Activated CD8-positive, alpha-beta T cell treated with anti-CD3 and anti-CD28 coated beads for 36 hours (primary cell): ENCODE data around the gene IRF2. TPM values are rescaled to one million over a fixed set of nuclear protein-coding genes. Genes with fewer than 3 reads are reported as not detected.

Source experiments
- ATAC-seq: fragments of 200-7000 bp; cut with Tn5 transposase; one replicate; pipeline ENCODE4 v1.10.0; 2021; ENCODE audit warnings: mild to moderate bottlenecking, moderate library complexity
- CTCF ChIA-PET: fragments of 350-600 bp; sonication (Branson Sonifier 250); formaldehyde crosslinking; loops from one replicate; lab custom pipeline; 2021; ENCODE audit warnings: antibody characterized with exemption; lab: Charles Lee
- POLR2A ChIA-PET: fragments of 350-600 bp; sonication (Branson Sonifier 250); formaldehyde crosslinking; loops from one replicate; lab custom pipeline; 2021; ENCODE audit warnings: antibody characterized with exemption; lab: Charles Lee
- DNase-seq: peaks from one replicate; pipeline ENCODE4 v3.0.0-alpha.2; 2020
- H3K27ac Mint-ChIP-seq: one replicate; pipeline ENCODE4 v1.8.0; 2021; ENCODE audit warnings: mild to moderate bottlenecking, mixed read lengths
- H3K27me3 Mint-ChIP-seq: one replicate; pipeline ENCODE4 v1.8.0; 2021; ENCODE audit warnings: mixed read lengths
- H3K36me3 Mint-ChIP-seq: one replicate; pipeline ENCODE4 v1.8.0; 2021; ENCODE audit warnings: low read depth, mixed read lengths
- H3K4me1 Mint-ChIP-seq: one replicate; pipeline ENCODE4 v1.8.0; 2021; ENCODE audit warnings: low read depth, mixed read lengths
- H3K4me3 Mint-ChIP-seq: one replicate; pipeline ENCODE4 v1.8.0; 2021; ENCODE audit warnings: mild to moderate bottlenecking, moderate library complexity, mixed read lengths
- H3K9me3 Mint-ChIP-seq: one replicate; pipeline ENCODE4 v1.8.0; 2021; ENCODE audit warnings: mixed read lengths
- intact Hi-C: fragments of 100-400 bp; cut with micrococcal nuclease; formaldehyde crosslinking; loops from one replicate; pipeline ENCODE4 v1.10.0; 2022
- total RNA-seq, 2 experiments: library from RNA; stranded (reverse); gene quantifications; one replicate each; pipeline ENCODE4 v1.2.3, GENCODE V29; 2021
- TF ChIP-seq, protein P1 (sequence below): fragments of 200-600 bp; IDR thresholded peaks from one replicate; pipeline ENCODE4 v1.8.0; 2022; ENCODE audit warnings: antibody characterized with exemption, mild to moderate bottlenecking

The IRF2 gene
- total RNA-seq, 2 experiments from 2014 or later, result 48.1 to 56.4 TPM

- POLR2A ChIA-PET, result interaction anchor here (1.1 kb wide), 1 partner anchor 23 kb away, joined by 3 read pairs; the partner anchor contains the start of gene IRF2
- H3K4me3 Mint-ChIP-seq, result no peak overlapping the region
- H3K27me3 Mint-ChIP-seq, result no peaks in the 10 kb centered on the region
- DNase-seq (no peak), ATAC-seq (no peak)
- no peak overlapping the region for H3K27ac Mint-ChIP-seq
- CTCF ChIA-PET, result interaction anchor here (1.1 kb wide), 1 partner anchor 9 kb away, joined by 3 read pairs; no protein-coding TSS in a partner anchor
- H3K4me1 Mint-ChIP-seq, result peaks cover 79% of the 10 kb centered on the region
- intact Hi-C loops, result no loop called here
- H3K9me3 Mint-ChIP-seq, result no peaks in the 10 kb centered on the region
- peaks cover 34% of the 10 kb centered on the region for H3K36me3 Mint-ChIP-seq
- TF ChIP-seq, protein P1, sequence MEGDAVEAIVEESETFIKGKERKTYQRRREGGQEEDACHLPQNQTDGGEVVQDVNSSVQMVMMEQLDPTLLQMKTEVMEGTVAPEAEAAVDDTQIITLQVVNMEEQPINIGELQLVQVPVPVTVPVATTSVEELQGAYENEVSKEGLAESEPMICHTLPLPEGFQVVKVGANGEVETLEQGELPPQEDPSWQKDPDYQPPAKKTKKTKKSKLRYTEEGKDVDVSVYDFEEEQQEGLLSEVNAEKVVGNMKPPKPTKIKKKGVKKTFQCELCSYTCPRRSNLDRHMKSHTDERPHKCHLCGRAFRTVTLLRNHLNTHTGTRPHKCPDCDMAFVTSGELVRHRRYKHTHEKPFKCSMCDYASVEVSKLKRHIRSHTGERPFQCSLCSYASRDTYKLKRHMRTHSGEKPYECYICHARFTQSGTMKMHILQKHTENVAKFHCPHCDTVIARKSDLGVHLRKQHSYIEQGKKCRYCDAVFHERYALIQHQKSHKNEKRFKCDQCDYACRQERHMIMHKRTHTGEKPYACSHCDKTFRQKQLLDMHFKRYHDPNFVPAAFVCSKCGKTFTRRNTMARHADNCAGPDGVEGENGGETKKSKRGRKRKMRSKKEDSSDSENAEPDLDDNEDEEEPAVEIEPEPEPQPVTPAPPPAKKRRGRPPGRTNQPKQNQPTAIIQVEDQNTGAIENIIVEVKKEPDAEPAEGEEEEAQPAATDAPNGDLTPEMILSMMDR, result no peak
These were observed 23.4 kb downstream of the IRF2 start for GRCh38 chr4:184450743-184451535.

DNA sequence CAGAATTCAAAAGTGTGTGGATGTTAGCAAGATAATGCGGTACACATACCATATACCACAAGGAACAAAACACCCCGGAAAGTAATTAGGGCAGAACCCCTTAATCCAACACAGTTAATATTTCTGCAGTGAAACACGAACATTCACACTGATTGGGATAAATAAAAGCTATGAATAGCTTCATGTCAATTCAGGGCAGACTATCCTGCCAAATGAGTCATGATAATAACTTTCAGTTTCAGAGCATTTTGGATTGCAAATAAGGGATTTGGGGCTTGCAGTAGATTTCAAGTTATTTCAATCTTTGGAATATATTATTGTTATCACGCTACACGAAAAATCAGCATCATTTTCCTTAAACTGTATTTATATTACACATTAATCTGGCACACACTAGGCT is 24.3 kb downstream of the IRF2 start:
- intact Hi-C loops, result no loop called here
- Mint-ChIP-seq H3K9me3 (no peaks in the 10 kb centered on the region), H3K4me3 (no peak overlapping the region), H3K27ac (peak overlapping the region; percentile 25), H3K27me3 (no peaks in the 10 kb centered on the region), H3K36me3 (peaks cover 33% of the 10 kb centered on the region), H3K4me1 (peaks cover 79% of the 10 kb centered on the region)
- POLR2A ChIA-PET, result interaction anchor here (0.7 kb wide), 1 partner anchor 167 kb away, joined by 3 read pairs; no protein-coding TSS in a partner anchor
- DNase-seq (no peak), ATAC-seq (no peak)
- TF ChIP-seq, protein P1, result no peak
- CTCF ChIA-PET, result no interaction called here

DNA sequence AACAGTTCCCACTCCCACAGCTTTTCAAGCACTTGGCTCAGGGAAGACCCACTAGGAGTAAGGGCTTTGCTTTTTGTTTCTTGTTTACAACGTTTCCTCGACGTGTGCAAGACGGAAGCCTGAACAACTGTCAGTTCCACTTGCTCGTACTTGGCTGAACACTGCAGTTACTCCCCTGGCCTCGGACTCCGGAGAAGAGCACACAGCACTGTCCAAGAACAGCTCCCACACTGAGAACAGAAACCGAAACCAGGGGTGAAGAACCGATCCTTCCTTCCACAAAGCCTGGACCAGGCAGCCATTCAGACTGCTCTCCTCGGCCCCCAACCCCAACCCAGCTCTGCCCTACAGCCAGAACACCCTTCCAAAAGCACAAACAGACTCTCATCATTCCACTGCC is 25.5 kb downstream of the IRF2 start:
- CTCF ChIA-PET, result interaction anchor here (1.0 kb wide), 1 partner anchor 11 kb away, joined by 3 read pairs; no protein-coding TSS in a partner anchor
- intact Hi-C loops, result no loop called here
- peaks cover 32% of the 10 kb centered on the region for H3K36me3 Mint-ChIP-seq
- ATAC-seq (no peak), DNase-seq (no peak)
- peak overlapping the region; percentile 61 for H3K4me3 Mint-ChIP-seq
- H3K27ac Mint-ChIP-seq, result peak overlapping the region; percentile 75
- POLR2A ChIA-PET, result interaction anchor here (1.0 kb wide), 2 partner anchors 28 to 121 kb away, joined by 3 read pairs; no protein-coding TSS in a partner anchor
- H3K4me1 Mint-ChIP-seq, result peaks cover 78% of the 10 kb centered on the region
- no peaks in the 10 kb centered on the region for H3K9me3 Mint-ChIP-seq
- no peaks in the 10 kb centered on the region for H3K27me3 Mint-ChIP-seq
- TF ChIP-seq, protein P1, result no peak

GRCh38 chr4:184448141-184448540 is 26.2 kb downstream of the IRF2 start:
- Mint-ChIP-seq H3K36me3 (peaks cover 38% of the 10 kb centered on the region), H3K4me3 (peak overlapping the region; percentile 2), H3K4me1 (peaks cover 76% of the 10 kb centered on the region), H3K27ac (peak overlapping the region; percentile 28), H3K9me3 (no peaks in the 10 kb centered on the region), H3K27me3 (no peaks in the 10 kb centered on the region)
- TF ChIP-seq, protein P1, result no peak
- intact Hi-C loops, result no loop called here
- ATAC-seq (no peak), DNase-seq (no peak)
- ChIA-PET POLR2A (interaction anchor here (0.9 to 1.4 kb wide), 3 partner anchors 11 to 120 kb away, joined by 3 read pairs; no protein-coding TSS in a partner anchor), CTCF (interaction anchor here (1.0 to 1.5 kb wide), 3 partner anchors 10 to 26 kb away, joined by 3 read pairs; partner anchors contain the start of gene IRF2)
